HCT116 (cell line): ENCODE data around the gene TBC1D16. TPM values are rescaled to one million over a fixed set of nuclear protein-coding genes. Genes with fewer than 3 reads are reported as not detected.

Experiments
- ATAC-seq: fragments of 200-7000 bp; cut with Tn5 transposase; 2 replicates; pipeline ENCODE4 v1.9.1; 2020; ENCODE audit warnings: mild to moderate bottlenecking, moderate library complexity
- BruUV-seq: library from RNA; stranded (reverse); fragments of 400-500 nt; replicated peaks from 2 replicates; lab custom pipeline; 2021; lab: Mats Ljungman, UMichigan
- CTCF ChIA-PET: fragments of 300-600 bp; sonication (Branson Sonifier 250); formaldehyde crosslinking; loops from one replicate; lab custom pipeline; 2021; ENCODE audit warnings: antibody characterized with exemption; lab: Charles Lee
- POLR2A ChIA-PET: fragments of 300-600, 350-600 bp; sonication (Branson Sonifier 250); formaldehyde crosslinking; loops from one replicate; lab custom pipeline; 2021; ENCODE audit warnings: antibody characterized with exemption; lab: Charles Lee
- RAD21 ChIA-PET, 2 experiments: fragments of 300-600 bp; sonication (Branson Sonifier 250); formaldehyde crosslinking; loops; one replicate each; lab custom pipeline; 2023; ENCODE audit warnings: low total read pairs in 2 of 2; ENCODE audit not compliant: uncharacterized antibody in 2 of 2, unreplicated experiment in 2 of 2, low non-redundant PET in 1 of 2; lab: Charles Lee
- DNase-seq: peaks from one replicate; pipeline ENCODE4 v3.0.0-alpha.2; 2010; ENCODE audit warnings: low read depth, low spot score
- H2AFZ ChIP-seq: fragments of 200-600 bp; shearing (Covaris generic), sonication (generic); 2 replicates; pipeline ENCODE4 v1.6.1; 2017; ENCODE audit warnings: low read depth, mixed run types, mixed read lengths, antibody characterized with exemption, low read length; ENCODE audit not compliant: poor library complexity, severe bottlenecking
- H3K27ac ChIP-seq: 2 replicates; pipeline ENCODE4 v1.5.1; 2012; ENCODE audit warnings: low read depth, low read length
- H3K27me3 ChIP-seq: fragments of 200-600 bp; sonication (generic); 2 replicates; pipeline ENCODE4 v1.6.1; 2016; ENCODE audit warnings: mixed run types, low read length, mixed read lengths; ENCODE audit not compliant: insufficient read depth
- H3K36me3 ChIP-seq, 2 experiments: fragments of 200-500 bp in 1 of 2; fragments of 200-600 bp in 1 of 2; sonication (Bioruptor generic) in 1 of 2; sonication (generic) in 1 of 2; 2 replicates each; pipeline versions ENCODE4 v1.5.1 to v1.6.1; 2014 to 2016; ENCODE audit warnings: low read length in 2 of 2, inconsistent platforms in 1 of 2, mixed read lengths in 1 of 2, mixed run types in 1 of 2; ENCODE audit not compliant: insufficient read depth in 2 of 2, control insufficient read depth in 1 of 2
- H3K4me1 ChIP-seq, 2 experiments: fragments of 200-600 bp in 1 of 2; sonication (generic) in 1 of 2; 2 replicates each; pipeline versions ENCODE4 v1.5.1 to v1.6.1; 2012 to 2017; ENCODE audit warnings: low read length in 2 of 2, inconsistent platforms in 1 of 2, mild to moderate bottlenecking in 1 of 2, mixed read lengths in 1 of 2, mixed run types in 1 of 2, moderate library complexity in 1 of 2; ENCODE audit not compliant: insufficient read depth in 2 of 2, control insufficient read depth in 1 of 2
- H3K4me2 ChIP-seq: fragments of 200-600 bp; sonication (generic); 2 replicates; pipeline ENCODE4 v1.6.1; 2017; ENCODE audit warnings: mixed run types, low read length, mixed read lengths
- H3K4me3 ChIP-seq, 2 experiments: fragments of 200-600 bp in 1 of 2; sonication (generic) in 1 of 2; replicated peaks in 1 of 2; 2 replicates each; pipeline ENCODE4 v1.5.1; 2011 to 2016; ENCODE audit warnings: low read length in 2 of 2, control low read depth in 1 of 2, low read depth in 1 of 2, mild to moderate bottlenecking in 1 of 2, mixed read lengths in 1 of 2, mixed run types in 1 of 2
- H3K79me2 ChIP-seq: fragments of 200-600 bp; sonication (generic); 2 replicates; pipeline ENCODE4 v1.6.1; 2017; ENCODE audit warnings: mild to moderate bottlenecking, mixed run types, low read length, moderate library complexity, mixed read lengths; ENCODE audit not compliant: insufficient read depth
- H3K9ac ChIP-seq: fragments of 200-600 bp; sonication (generic); 2 replicates; pipeline ENCODE4 v1.6.1; 2016; ENCODE audit warnings: low read length, mixed read lengths
- H3K9me2 ChIP-seq: fragments of 200-600 bp; sonication (generic), shearing (Covaris generic); 2 replicates; pipeline ENCODE4 v1.6.1; 2017; ENCODE audit warnings: mixed run types, mild to moderate bottlenecking, moderate library complexity; ENCODE audit not compliant: insufficient read depth
- H3K9me3 ChIP-seq, 2 experiments: fragments of 200-500 bp in 1 of 2; fragments of 200-600 bp in 1 of 2; sonication (Bioruptor generic) in 1 of 2; sonication (generic) in 1 of 2; 2 replicates each; pipeline ENCODE4 v1.6.1; 2014 to 2017; ENCODE audit warnings: low read length in 2 of 2, mixed read lengths in 2 of 2, inconsistent platforms in 1 of 2, low read depth in 1 of 2, mild to moderate bottlenecking in 1 of 2, mixed run types in 1 of 2, moderate library complexity in 1 of 2; ENCODE audit not compliant: control insufficient read depth in 1 of 2, insufficient read depth in 1 of 2
- H4K20me1 ChIP-seq: fragments of 200-600 bp; sonication (generic), shearing (Covaris generic); 2 replicates; pipeline ENCODE4 v1.6.1; 2017; ENCODE audit warnings: mixed run types, mild to moderate bottlenecking, moderate library complexity; ENCODE audit not compliant: insufficient read depth
- CBX3 ChIP-seq: IDR thresholded peaks from 2 replicates; pipeline ENCODE4 v1.6.1; 2012; ENCODE audit warnings: low read depth
- CEBPB ChIP-seq: IDR thresholded peaks from 2 replicates; pipeline ENCODE4 v1.6.1; 2012; ENCODE audit warnings: low read depth
- EGR1 ChIP-seq: IDR thresholded peaks from 2 replicates; pipeline ENCODE4 v1.6.1; 2012; ENCODE audit warnings: low read depth
- EZH2 ChIP-seq: fragments of 200-600 bp; sonication (generic); IDR thresholded peaks from 2 replicates; pipeline ENCODE4 v1.6.1; 2017; ENCODE audit warnings: antibody characterized with exemption, mixed run types
- EZH2phosphoT487 ChIP-seq: fragments of 200-600 bp; IDR thresholded peaks from 2 replicates; pipeline ENCODE4 v1.6.1; 2018; ENCODE audit warnings: antibody characterized with exemption, borderline replicate concordance
- FOSL1 ChIP-seq: IDR thresholded peaks from 2 replicates; pipeline ENCODE4 v1.6.1; 2012; ENCODE audit warnings: low read depth
- JUND ChIP-seq: IDR thresholded peaks from 2 replicates; pipeline ENCODE4 v1.6.1; 2012
- MAX ChIP-seq: IDR thresholded peaks from 2 replicates; pipeline ENCODE4 v1.6.1; 2012
- REST ChIP-seq: IDR thresholded peaks from 2 replicates; pipeline ENCODE4 v1.6.1; 2012; ENCODE audit warnings: low read depth
- SP1 ChIP-seq: IDR thresholded peaks from 2 replicates; pipeline ENCODE4 v1.6.1; 2012; ENCODE audit warnings: low read depth
- TCF7L2 ChIP-seq: IDR thresholded peaks from 2 replicates; pipeline ENCODE4 v1.7.0; 2011; ENCODE audit warnings: borderline replicate concordance, inconsistent platforms; ENCODE audit not compliant: insufficient read depth, insufficient read length; ENCODE audit errors: extremely low read depth
- YY1 ChIP-seq: IDR thresholded peaks from 2 replicates; pipeline ENCODE4 v1.6.1; 2011; ENCODE audit warnings: low read length, low read depth, moderate library complexity, mild to moderate bottlenecking; ENCODE audit not compliant: insufficient replicate concordance; ENCODE audit errors: extremely low read depth
- ZNF274 ChIP-seq: fragments of 200-500 bp; sonication (Bioruptor generic); IDR thresholded peaks from 2 replicates; pipeline ENCODE4 v1.6.1; 2014; ENCODE audit warnings: mild to moderate bottlenecking, low read depth, low read length, inconsistent platforms
- intact Hi-C: fragments of 100-400 bp; cut with micrococcal nuclease; formaldehyde crosslinking; loops from 2 replicates; pipeline ENCODE4 v1.10.0; 2022
- total RNA-seq: library from RNA; stranded (reverse); gene quantifications from one replicate; pipeline ENCODE4 v1.2.1, GENCODE V29; 2021; ENCODE audit not compliant: unreplicated experiment
- TF ChIP-seq, protein P1 (sequence below): IDR thresholded peaks from 2 replicates; pipeline ENCODE4 v1.6.1; 2011; ENCODE audit warnings: mild to moderate bottlenecking, low read length, moderate library complexity; ENCODE audit not compliant: insufficient replicate concordance; ENCODE audit errors: extremely low read depth
- TF ChIP-seq, protein P2 (sequence below), 3 experiments: fragments of 200-600 bp in 1 of 3; sonication (generic) in 1 of 3; IDR thresholded peaks in 2 of 3; conservative IDR thresholded peaks in 1 of 3; 2 replicates each; pipeline ENCODE4 v1.5.1; 2012 to 2017; ENCODE audit warnings: low read depth in 2 of 3, low read length in 2 of 3, antibody characterized with exemption in 1 of 3, borderline replicate concordance in 1 of 3, control low read depth in 1 of 3, mild to moderate bottlenecking in 1 of 3, mixed read lengths in 1 of 3, mixed run types in 1 of 3, moderate library complexity in 1 of 3; ENCODE audit not compliant: insufficient read depth in 1 of 3
- TF ChIP-seq, protein P3 (sequence below): IDR thresholded peaks from 2 replicates; pipeline ENCODE4 v1.6.1; 2012

TBC1D16 gene
- total RNA-seq, 1 experiment from 2014 or later, result 31.1 TPM

- no peaks in the 10 kb centered on the region for H3K79me2 ChIP-seq
- no peak overlapping the region for H2AFZ ChIP-seq
- no peaks in the 10 kb centered on the region for H3K36me3 ChIP-seq
- no TSS peak for BruUV-seq
- intact Hi-C loops, result no loop called here
- H3K27me3 ChIP-seq, result no peaks in the 10 kb centered on the region
- no peak overlapping the region for H3K9ac ChIP-seq
- no peak overlapping the region for H3K4me3 ChIP-seq
- DNase-seq (no peak), ATAC-seq (no peak)
- CTCF ChIA-PET, result interaction anchor here (2.7 kb wide), 1 partner anchor 11 kb away, joined by 20 read pairs; no protein-coding TSS in a partner anchor
- POLR2A ChIA-PET, result no interaction called here
- H3K9me3 ChIP-seq, result no peaks in the 10 kb centered on the region
- no peaks in the 10 kb centered on the region for H4K20me1 ChIP-seq
- no peaks in the 10 kb centered on the region for H3K9me2 ChIP-seq
- peaks cover 2 to 8% of the 10 kb centered on the region in 2 experiments; a peak in 2 of 4 replicates for H3K4me1 ChIP-seq
- TF ChIP-seq, protein P1, sequence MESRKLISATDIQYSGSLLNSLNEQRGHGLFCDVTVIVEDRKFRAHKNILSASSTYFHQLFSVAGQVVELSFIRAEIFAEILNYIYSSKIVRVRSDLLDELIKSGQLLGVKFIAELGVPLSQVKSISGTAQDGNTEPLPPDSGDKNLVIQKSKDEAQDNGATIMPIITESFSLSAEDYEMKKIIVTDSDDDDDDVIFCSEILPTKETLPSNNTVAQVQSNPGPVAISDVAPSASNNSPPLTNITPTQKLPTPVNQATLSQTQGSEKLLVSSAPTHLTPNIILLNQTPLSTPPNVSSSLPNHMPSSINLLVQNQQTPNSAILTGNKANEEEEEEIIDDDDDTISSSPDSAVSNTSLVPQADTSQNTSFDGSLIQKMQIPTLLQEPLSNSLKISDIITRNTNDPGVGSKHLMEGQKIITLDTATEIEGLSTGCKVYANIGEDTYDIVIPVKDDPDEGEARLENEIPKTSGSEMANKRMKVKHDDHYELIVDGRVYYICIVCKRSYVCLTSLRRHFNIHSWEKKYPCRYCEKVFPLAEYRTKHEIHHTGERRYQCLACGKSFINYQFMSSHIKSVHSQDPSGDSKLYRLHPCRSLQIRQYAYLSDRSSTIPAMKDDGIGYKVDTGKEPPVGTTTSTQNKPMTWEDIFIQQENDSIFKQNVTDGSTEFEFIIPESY, result no peak
- TF ChIP-seq REST, result no peak
- no peak for TF ChIP-seq EZH2phosphoT487
- no peak for TF ChIP-seq CEBPB
- TF ChIP-seq ZNF274, result no peak
- no peak for TF ChIP-seq EGR1
- TF ChIP-seq, protein P2, sequence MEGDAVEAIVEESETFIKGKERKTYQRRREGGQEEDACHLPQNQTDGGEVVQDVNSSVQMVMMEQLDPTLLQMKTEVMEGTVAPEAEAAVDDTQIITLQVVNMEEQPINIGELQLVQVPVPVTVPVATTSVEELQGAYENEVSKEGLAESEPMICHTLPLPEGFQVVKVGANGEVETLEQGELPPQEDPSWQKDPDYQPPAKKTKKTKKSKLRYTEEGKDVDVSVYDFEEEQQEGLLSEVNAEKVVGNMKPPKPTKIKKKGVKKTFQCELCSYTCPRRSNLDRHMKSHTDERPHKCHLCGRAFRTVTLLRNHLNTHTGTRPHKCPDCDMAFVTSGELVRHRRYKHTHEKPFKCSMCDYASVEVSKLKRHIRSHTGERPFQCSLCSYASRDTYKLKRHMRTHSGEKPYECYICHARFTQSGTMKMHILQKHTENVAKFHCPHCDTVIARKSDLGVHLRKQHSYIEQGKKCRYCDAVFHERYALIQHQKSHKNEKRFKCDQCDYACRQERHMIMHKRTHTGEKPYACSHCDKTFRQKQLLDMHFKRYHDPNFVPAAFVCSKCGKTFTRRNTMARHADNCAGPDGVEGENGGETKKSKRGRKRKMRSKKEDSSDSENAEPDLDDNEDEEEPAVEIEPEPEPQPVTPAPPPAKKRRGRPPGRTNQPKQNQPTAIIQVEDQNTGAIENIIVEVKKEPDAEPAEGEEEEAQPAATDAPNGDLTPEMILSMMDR (IDR thresholded peaks at IDR 0.05 in 2 of 3, conservative IDR thresholded peaks at IDR 0.05 in 1 of 3; ENCODE audit: borderline replicate concordance in 1 of 3, insufficient read depth in 1 of 3, low read depth in 2 of 3, low read length in 2 of 3), result no peak
- no peak for TF ChIP-seq MAX
- no peak for TF ChIP-seq TCF7L2
- TF ChIP-seq CBX3, result no peak
- TF ChIP-seq, protein P3, sequence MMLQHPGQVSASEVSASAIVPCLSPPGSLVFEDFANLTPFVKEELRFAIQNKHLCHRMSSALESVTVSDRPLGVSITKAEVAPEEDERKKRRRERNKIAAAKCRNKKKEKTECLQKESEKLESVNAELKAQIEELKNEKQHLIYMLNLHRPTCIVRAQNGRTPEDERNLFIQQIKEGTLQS, result no peak
- TF ChIP-seq JUND, result no peak
- no peak for TF ChIP-seq YY1
- TF ChIP-seq FOSL1, result no peak
- TF ChIP-seq SP1, result no peak
- TF ChIP-seq EZH2, result no peak
- H3K27ac ChIP-seq, result no peak overlapping the region
- RAD21 ChIA-PET, result no interaction called here
- no peak overlapping the region for H3K4me2 ChIP-seq
Observed at GRCh38 chr17:80018917-80019651, 16.6 kb downstream of the TBC1D16 start.
